HG03439 (cell line): ENCODE results near the gene IL24.

Experiments
- ATAC-seq: cut with Tn5 transposase; IDR thresholded peaks from one replicate; pipeline ENCODE4 v1.9.1; 2021; ENCODE audit warnings: mild to moderate bottlenecking, moderate library complexity; ENCODE audit not compliant: unreplicated experiment

IL24 gene

GRCh38 chr1:206949641-206950040, 52.4 kb downstream of the IL24 start:
- no peak for ATAC-seq

- ATAC-seq, result no peak
Observed at GRCh38 chr1:206951318-206952100, 54.3 kb downstream of the IL24 start.

- ATAC-seq, result no peak
Observed at GRCh38 chr1:206952171-206952570, 54.9 kb downstream of the IL24 start.

GRCh38 chr1:206953126-206953525, 55.9 kb downstream of the IL24 start:
- ATAC-seq, result no peak

GRCh38 chr1:206953626-206954025, 56.4 kb downstream of the IL24 start:
- ATAC-seq, result no peak
